A549 treated with GW870086 at 1 μM for 4 hours (cell line): ENCODE results near the gene RANGRF. TPM values are rescaled to one million over a fixed set of nuclear protein-coding genes. Genes with fewer than 3 reads are reported as not detected.

Experiments
- total RNA-seq: library from RNA; stranded (reverse); fragments of 200-300 nt; extraction: Qiagen RNA extraction; gene quantifications from 5 replicates; pipeline ENCODE4 v1.2.3, GENCODE V29; 2022; ENCODE audit warnings: low read depth

RANGRF gene, protein sequence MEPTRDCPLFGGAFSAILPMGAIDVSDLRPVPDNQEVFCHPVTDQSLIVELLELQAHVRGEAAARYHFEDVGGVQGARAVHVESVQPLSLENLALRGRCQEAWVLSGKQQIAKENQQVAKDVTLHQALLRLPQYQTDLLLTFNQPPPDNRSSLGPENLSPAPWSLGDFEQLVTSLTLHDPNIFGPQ
- 39.8 to 50.9 TPM (median 44.1 TPM) in 5 replicates for total RNA-seq

GRCh38 chr17:8288336-8289102 lies at the start of gene RANGRF:
Gene RANGRF, plus strand, starts transcription at chr17:8288670. Its CDS starts 119 bp downstream, at chr17:8288789.

GRCh38 chr17:8248751-8249607 lies 39.5 kb upstream of the RANGRF start, which contains the start of gene PFAS:
Gene PFAS, plus strand, starts transcription at chr17:8249289. Its CDS starts 4,649 bp downstream, at chr17:8253938.

DNA sequence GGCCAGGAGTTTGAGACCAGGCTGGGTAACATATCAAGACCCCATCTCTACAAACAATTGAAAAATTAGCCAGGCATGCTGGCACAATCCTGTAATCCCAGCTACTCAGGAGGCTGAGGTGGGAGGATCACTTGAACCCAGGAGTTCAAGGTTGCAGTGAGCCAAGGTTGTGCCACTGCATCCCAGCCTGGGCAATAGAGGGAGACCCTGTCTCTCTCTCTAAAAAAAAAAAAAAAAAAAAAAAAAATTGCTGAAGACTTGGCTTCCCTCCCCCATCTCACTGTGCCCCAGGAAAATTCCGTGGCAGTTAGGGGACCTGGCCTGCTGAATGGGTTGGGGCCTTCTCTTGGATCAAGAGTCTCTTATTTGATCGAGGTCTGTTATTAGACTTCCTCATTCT lies 51.1 kb downstream of the RANGRF start, which contains the start of gene ODF4:
Gene ODF4, plus strand, starts transcription at position 301 of the 400 bp plus-strand sequence. CDS start 212 bp downstream, outside the sequence.

Other genes starting within 250 kb of the RANGRF start
- 0.05 to 0.07 TPM in 2 of 5 replicates, not detected in the others for gene ALOX15B, start 249.6 kb upstream of the RANGRF start, total RNA-seq
- gene ALOX12B, start 201.0 kb upstream of the RANGRF start, total RNA-seq: 1.3 to 1.8 TPM (median 1.6 TPM) in 5 replicates
- gene ALOXE3, start 170.2 kb upstream of the RANGRF start, total RNA-seq: 6.6 to 10.9 TPM (median 7.4 TPM) in 5 replicates
- gene HES7, start 164.6 kb upstream of the RANGRF start, total RNA-seq: 2.3 to 3.0 TPM (median 2.9 TPM) in 5 replicates
- 22.7 to 29.3 TPM (median 25.0 TPM) in 5 replicates for gene PER1, start 136.3 kb upstream of the RANGRF start, total RNA-seq
- gene VAMP2, start 125.7 kb upstream of the RANGRF start, total RNA-seq: 21.3 to 31.2 TPM (median 26.8 TPM) in 5 replicates
- 17.5 to 22.1 TPM (median 20.1 TPM) in 5 replicates for gene TMEM107, start 112.3 kb upstream of the RANGRF start, total RNA-seq
- gene BORCS6, start 98.5 kb upstream of the RANGRF start, total RNA-seq: 5.6 to 8.8 TPM (median 7.6 TPM) in 5 replicates
- 139 to 152 TPM (median 146 TPM) in 5 replicates for gene AURKB, start 78.1 kb upstream of the RANGRF start, total RNA-seq
- 11.5 to 18.6 TPM (median 15.1 TPM) in 5 replicates for gene CTC1, start 40.6 kb upstream of the RANGRF start, total RNA-seq
- gene PFAS, start 39.4 kb upstream of the RANGRF start, total RNA-seq: 41.2 to 50.2 TPM (median 48.6 TPM) in 5 replicates
- 4.8 to 7.2 TPM (median 6.7 TPM) in 5 replicates for gene SLC25A35, start 6.7 kb downstream of the RANGRF start, total RNA-seq
- not detected in 5 replicates for gene ARHGEF15, start 21.6 kb downstream of the RANGRF start, total RNA-seq
- not detected in 5 replicates for gene ODF4, start 51.2 kb downstream of the RANGRF start, total RNA-seq
- 3,549 to 4,766 TPM (median 3,710 TPM) in 5 replicates for gene RPL26, start 94.5 kb downstream of the RANGRF start, total RNA-seq
- not detected in 5 replicates for gene RNF222, start 109.2 kb downstream of the RANGRF start, total RNA-seq
- 54.6 to 66.7 TPM (median 65.1 TPM) in 5 replicates for gene NDEL1, start 147.2 kb downstream of the RANGRF start, total RNA-seq